GM12801 (cell line): ENCODE results near the gene PHF19.

Experiments
- CTCF ChIP-seq: IDR thresholded peaks from one replicate; pipeline ENCODE4 v1.5.1; 2011; ENCODE audit warnings: control low read depth; ENCODE audit not compliant: insufficient read length; ENCODE audit errors: extremely low read depth

PHF19 gene

GRCh38 chr9:120859361-120859760, 17.6 kb downstream of the PHF19 start:
- no peak for TF ChIP-seq CTCF

GRCh38 chr9:120857902-120858301, 19.1 kb downstream of the PHF19 start:
- TF ChIP-seq CTCF, result no peak

- TF ChIP-seq CTCF, result no peak
These were observed 19.5 kb downstream of the PHF19 start for GRCh38 chr9:120857481-120857880.

DNA sequence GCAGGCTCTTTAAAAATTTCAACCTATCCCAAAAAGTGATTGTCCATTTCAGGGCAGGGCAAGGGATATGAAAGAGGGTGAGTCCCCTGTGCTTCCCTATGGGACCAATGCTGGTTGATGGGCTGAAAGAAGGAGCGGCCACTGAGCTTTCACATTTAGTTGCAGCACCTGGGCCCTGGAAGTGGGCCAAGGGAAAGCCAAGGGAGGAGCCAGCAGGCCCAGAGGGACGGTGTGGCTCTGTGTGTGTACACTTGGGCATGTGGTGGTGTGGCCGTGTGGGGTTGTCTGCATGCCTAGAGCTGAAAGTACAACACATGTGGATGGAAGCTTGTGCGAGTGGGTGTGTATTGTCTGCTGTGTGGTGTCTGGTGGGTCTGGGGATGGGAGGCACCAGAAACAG, 20.3 kb downstream of the PHF19 start:
- no peak for TF ChIP-seq CTCF

- TF ChIP-seq CTCF, result no peak
These were observed 20.9 kb downstream of the PHF19 start for GRCh38 chr9:120855827-120856670.

DNA sequence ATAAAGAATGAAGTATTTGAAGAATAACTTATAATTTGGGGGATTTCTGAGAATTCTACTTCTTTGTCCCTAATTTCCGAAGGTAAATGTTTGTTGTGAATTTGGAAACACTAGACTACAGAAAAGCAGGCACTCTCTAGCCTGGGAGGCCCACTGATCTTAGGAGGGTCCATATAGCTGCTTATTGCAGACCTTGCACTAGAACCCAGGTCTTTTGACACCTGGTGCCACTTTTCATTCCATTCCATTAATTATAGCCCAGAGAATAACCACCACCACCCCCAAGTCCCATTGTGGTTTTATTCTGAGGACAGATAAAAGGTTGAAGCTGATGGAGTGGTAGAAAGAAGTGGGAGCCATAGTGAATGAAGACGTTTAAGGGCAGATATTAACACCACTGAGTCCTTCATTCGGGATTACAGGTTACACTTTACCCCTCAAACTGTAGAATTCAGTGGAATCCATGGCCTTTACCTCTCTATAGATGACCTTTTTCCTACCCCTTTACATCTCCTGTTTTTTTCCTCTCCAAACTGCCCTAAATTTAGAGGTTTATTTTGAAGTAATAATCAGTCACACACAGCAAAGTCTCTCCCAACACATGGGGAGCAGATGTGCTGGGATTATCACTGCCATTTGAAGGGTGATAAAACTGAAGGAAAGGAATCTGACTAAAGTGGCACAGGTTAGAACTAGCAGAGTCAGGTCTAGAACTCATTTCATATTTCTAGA, 22.2 kb downstream of the PHF19 start:
- no peak for TF ChIP-seq CTCF

DNA sequence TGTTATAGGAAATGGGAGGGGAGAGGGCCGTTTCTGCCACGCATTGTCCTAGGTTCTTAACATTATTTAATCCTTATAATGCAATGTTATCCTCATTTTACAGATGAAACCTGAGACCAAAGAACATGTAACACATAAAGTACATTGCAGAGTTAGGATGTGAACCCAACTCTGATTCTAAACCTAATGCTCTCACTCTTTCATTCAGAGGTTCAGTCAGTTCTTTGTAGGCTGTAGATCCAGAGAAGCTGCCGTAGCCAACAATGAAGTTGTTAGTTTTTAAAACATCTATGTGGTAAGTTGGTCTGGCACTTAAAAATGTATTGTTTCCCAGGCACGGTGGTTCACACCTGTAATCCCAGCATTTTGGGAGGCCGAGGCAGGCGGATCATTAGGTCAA, 23.8 kb downstream of the PHF19 start:
- TF ChIP-seq CTCF, result no peak
